HEK293 (cell line): ENCODE results near the gene PLA2G4D.

Experiments
- CTCF ChIP-seq: fragments of 450-650 bp; formaldehyde crosslinking; IDR thresholded peaks from 2 replicates; pipeline ENCODE4 v1.5.1; 2016; ENCODE audit warnings: missing biosample characterization, missing genetic modification characterization
- YY1 ChIP-seq: fragments of 450-650 bp; formaldehyde crosslinking; IDR thresholded peaks from 2 replicates; pipeline ENCODE4 v1.5.1; 2018; ENCODE audit warnings: missing biosample characterization, missing genetic modification characterization
- ZNF473 ChIP-seq: fragments of 450-650 bp; formaldehyde crosslinking; IDR thresholded peaks from 2 replicates; pipeline ENCODE4 v1.5.1; 2017; ENCODE audit warnings: missing biosample characterization, missing genetic modification characterization
- ZNF624 ChIP-seq: fragments of 450-650 bp; formaldehyde crosslinking; IDR thresholded peaks from 2 replicates; pipeline ENCODE4 v1.5.1; 2017; ENCODE audit warnings: missing biosample characterization, missing genetic modification characterization
- ZNF670 ChIP-seq: fragments of 450-650 bp; formaldehyde crosslinking; IDR thresholded peaks from 2 replicates; pipeline ENCODE4 v1.5.1; 2016; ENCODE audit warnings: missing biosample characterization, missing genetic modification characterization, low read depth
- TF ChIP-seq, protein P1 (sequence below): fragments of 450-650 bp; formaldehyde crosslinking; IDR thresholded peaks from 2 replicates; pipeline ENCODE4 v1.5.1; 2016; ENCODE audit warnings: missing biosample characterization, missing genetic modification characterization
- TF ChIP-seq, protein P2 (sequence below): fragments of 450-650 bp; formaldehyde crosslinking; IDR thresholded peaks from 2 replicates; pipeline ENCODE4 v1.5.1; 2016; ENCODE audit warnings: missing biosample characterization, missing genetic modification characterization

- TF ChIP-seq, protein P1, sequence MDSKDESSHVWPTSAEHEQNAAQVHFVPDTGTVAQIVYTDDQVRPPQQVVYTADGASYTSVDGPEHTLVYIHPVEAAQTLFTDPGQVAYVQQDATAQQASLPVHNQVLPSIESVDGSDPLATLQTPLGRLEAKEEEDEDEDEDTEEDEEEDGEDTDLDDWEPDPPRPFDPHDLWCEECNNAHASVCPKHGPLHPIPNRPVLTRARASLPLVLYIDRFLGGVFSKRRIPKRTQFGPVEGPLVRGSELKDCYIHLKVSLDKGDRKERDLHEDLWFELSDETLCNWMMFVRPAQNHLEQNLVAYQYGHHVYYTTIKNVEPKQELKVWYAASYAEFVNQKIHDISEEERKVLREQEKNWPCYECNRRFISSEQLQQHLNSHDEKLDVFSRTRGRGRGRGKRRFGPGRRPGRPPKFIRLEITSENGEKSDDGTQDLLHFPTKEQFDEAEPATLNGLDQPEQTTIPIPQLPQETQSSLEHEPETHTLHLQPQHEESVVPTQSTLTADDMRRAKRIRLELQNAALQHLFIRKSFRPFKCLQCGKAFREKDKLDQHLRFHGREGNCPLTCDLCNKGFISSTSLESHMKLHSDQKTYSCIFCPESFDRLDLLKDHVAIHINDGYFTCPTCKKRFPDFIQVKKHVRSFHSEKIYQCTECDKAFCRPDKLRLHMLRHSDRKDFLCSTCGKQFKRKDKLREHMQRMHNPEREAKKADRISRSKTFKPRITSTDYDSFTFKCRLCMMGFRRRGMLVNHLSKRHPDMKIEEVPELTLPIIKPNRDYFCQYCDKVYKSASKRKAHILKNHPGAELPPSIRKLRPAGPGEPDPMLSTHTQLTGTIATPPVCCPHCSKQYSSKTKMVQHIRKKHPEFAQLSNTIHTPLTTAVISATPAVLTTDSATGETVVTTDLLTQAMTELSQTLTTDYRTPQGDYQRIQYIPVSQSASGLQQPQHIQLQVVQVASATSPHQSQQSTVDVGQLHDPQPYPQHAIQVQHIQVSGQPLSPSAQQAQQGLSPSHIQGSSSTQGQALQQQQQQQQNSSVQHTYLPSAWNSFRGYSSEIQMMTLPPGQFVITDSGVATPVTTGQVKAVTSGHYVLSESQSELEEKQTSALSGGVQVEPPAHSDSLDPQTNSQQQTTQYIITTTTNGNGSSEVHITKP: no peak
- TF ChIP-seq CTCF (no peak), ZNF670 (tag by site-specific recombination) (no peak), YY1 (no peak), ZNF473 (tag by site-specific recombination) (no peak), ZNF624 (tag by site-specific recombination) (no peak)
- TF ChIP-seq, protein P2, sequence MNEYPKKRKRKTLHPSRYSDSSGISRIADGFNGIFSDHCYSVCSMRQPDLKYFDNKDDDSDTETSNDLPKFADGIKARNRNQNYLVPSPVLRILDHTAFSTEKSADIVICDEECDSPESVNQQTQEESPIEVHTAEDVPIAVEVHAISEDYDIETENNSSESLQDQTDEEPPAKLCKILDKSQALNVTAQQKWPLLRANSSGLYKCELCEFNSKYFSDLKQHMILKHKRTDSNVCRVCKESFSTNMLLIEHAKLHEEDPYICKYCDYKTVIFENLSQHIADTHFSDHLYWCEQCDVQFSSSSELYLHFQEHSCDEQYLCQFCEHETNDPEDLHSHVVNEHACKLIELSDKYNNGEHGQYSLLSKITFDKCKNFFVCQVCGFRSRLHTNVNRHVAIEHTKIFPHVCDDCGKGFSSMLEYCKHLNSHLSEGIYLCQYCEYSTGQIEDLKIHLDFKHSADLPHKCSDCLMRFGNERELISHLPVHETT (tag by site-specific recombination): no peak
Observed at GRCh38 chr15:42085721-42086120, 8.6 kb downstream of the PLA2G4D start.
